ENCODE measurements around the gene AFF3. TPM values are rescaled to one million over a fixed set of nuclear protein-coding genes. Genes with fewer than 3 reads are reported as not detected.

Gene AFF3
- total and polyA plus RNA-seq, 2 of the 8 experiments (the other 6 are each of a cell fraction or from before 2014, with no cell fraction given) = 0.27 to 3.0 TPM

- Histone ChIP-seq H2AK5ac (ENCODE audit: low read depth, low read length) (no peak overlapping the region), H2BK5ac (ENCODE audit: low read depth, low read length) (no peak overlapping the region), H4K20me1 (replicated peaks in 1 of 2; ENCODE audit: control insufficient read depth in 1 of 2, insufficient read depth in 2 of 2, low read length in 2 of 2) (no peaks in the 10 kb centered on the region), H2AFZ (ENCODE audit: low read length) (no peak overlapping the region), H3K23me2 (ENCODE audit: low read depth, low read length) (no peaks in the 10 kb centered on the region), H3K27me3 (replicated peaks in 1 of 4; ENCODE audit: control insufficient read depth in 3 of 4, extremely low read depth in 1 of 4, insufficient read depth in 3 of 4, low read length in 3 of 4) (no peaks in the 10 kb centered on the region), H3K23ac (ENCODE audit: insufficient read length) (no peak overlapping the region), H3K79me1 (ENCODE audit: low read depth, low read length) (no peaks in the 10 kb centered on the region), H3K9me3 (ENCODE audit: insufficient read depth in 2 of 2, low read depth in 1 of 2, low read length in 1 of 2) (no peaks in the 10 kb centered on the region), H2BK120ac (replicated peaks; ENCODE audit: low read depth, low read length) (no peak overlapping the region), H3K9ac (replicated peaks in 1 of 4; ENCODE audit: extremely low read depth in 1 of 4, low read depth in 3 of 4, low read length in 3 of 4) (no peak overlapping the region), H3K36me3 (ENCODE audit: control insufficient read depth in 2 of 4, insufficient read depth in 4 of 4, low read length in 3 of 4) (no peaks in the 10 kb centered on the region), H3K14ac (ENCODE audit: insufficient read length) (no peak overlapping the region), H2BK15ac (ENCODE audit: low read length) (no peak overlapping the region), H3K4me1 (replicated peaks in 1 of 4; ENCODE audit: control insufficient read depth in 3 of 4, insufficient read depth in 4 of 4, low read length in 3 of 4) (no peaks in the 10 kb centered on the region), H3K18ac (ENCODE audit: extremely low read depth, low read length) (no peak overlapping the region), H2BK12ac (ENCODE audit: low read depth, low read length) (no peak overlapping the region), H3K79me2 (ENCODE audit: control insufficient read depth in 1 of 2, insufficient read depth in 2 of 2, low read length in 2 of 2) (no peaks in the 10 kb centered on the region), H4K8ac (ENCODE audit: extremely low read depth, insufficient read depth, low read length) (no peak overlapping the region), H2BK20ac (ENCODE audit: low read length) (no peak overlapping the region), H3K4me3 (ENCODE audit: extremely low read depth in 1 of 4, insufficient read depth in 2 of 4, low read depth in 3 of 4, low read length in 4 of 4) (no peak overlapping the region), H4K5ac (ENCODE audit: insufficient read length, low read depth, low read length) (no peak overlapping the region), H3K56ac (replicated peaks; ENCODE audit: insufficient read length, low read depth, low read length) (no peak overlapping the region), H3K27ac (ENCODE audit: low read depth, low read length) (no peak overlapping the region), H3K4ac (replicated peaks; ENCODE audit: insufficient read length, low read depth, low read length) (no peak overlapping the region), H4K91ac (replicated peaks; ENCODE audit: insufficient read length, low read length) (no peak overlapping the region), H3K4me2 (ENCODE audit: insufficient read depth in 1 of 2, low read depth in 2 of 2, low read length in 2 of 2) (no peak overlapping the region)
- 98% methylated on average over 6 of the region's 6 CpGs; no CpG with 5 or more reads in 1 of the 2 experiments for WGBS, 2 experiments (ENCODE audit: extremely low coverage in 1 of 2, insufficient coverage in 1 of 2, insufficient read length in 1 of 2, insufficient replicate concordance in 2 of 2, low coverage in 1 of 2, low lambda C conversion rate in 2 of 2, missing lambda C conversion rate in 1 of 2)
- CTCF ChIA-PET (ENCODE audit: partially characterized antibody) = no interaction called here
- no peak for FAIRE-seq
- POLR2A ChIA-PET (ENCODE audit: partially characterized antibody) = no interaction called here
- no peak for DNase-seq (ENCODE audit: low read depth in 1 of 2, low spot score in 2 of 2)
- TF ChIP-seq YY1 (IDR thresholded peaks at IDR 0.05; ENCODE audit: low read depth, low read length) (no peak), POLR2AphosphoS5 (IDR thresholded peaks at IDR 0.05; ENCODE audit: low read depth, low read length) (no peak), KDM1A (IDR thresholded peaks at IDR 0.05; ENCODE audit: borderline replicate concordance, low read length) (no peak), RNF2 (IDR thresholded peaks at IDR 0.05; ENCODE audit: borderline replicate concordance, low read depth, low read length, missing control alignments, poor library complexity, severe bottlenecking) (no peak), SP1 (IDR thresholded peaks at IDR 0.05; ENCODE audit: low read depth, low read length) (no peak), TAF1 (IDR thresholded peaks at IDR 0.05; ENCODE audit: low read depth, low read length) (no peak), GABPA (IDR thresholded peaks at IDR 0.05; ENCODE audit: borderline replicate concordance, insufficient read depth, low read length) (no peak), TEAD4 (IDR thresholded peaks at IDR 0.05; ENCODE audit: low read depth, low read length) (no peak), TCF12 (IDR thresholded peaks at IDR 0.05; ENCODE audit: low read depth, low read length) (no peak), ATF2 (IDR thresholded peaks at IDR 0.05; ENCODE audit: low read length) (no peak), RAD21 (IDR thresholded peaks at IDR 0.05 in 1 of 2, conservative IDR thresholded peaks at IDR 0.05 in 1 of 2; ENCODE audit: low read depth in 2 of 2, low read length in 2 of 2) (no peak), CBX8 (IDR thresholded peaks at IDR 0.05; ENCODE audit: borderline replicate concordance, low read depth, low read length) (no peak)
These were observed 283.3 kb downstream of the AFF3 start for GRCh38 chr2:99858951-99859596.
